Fibroblast of the aortic adventitia (primary cell): ENCODE data around the gene DNAJB8. TPM values are rescaled to one million over a fixed set of nuclear protein-coding genes. Genes with fewer than 3 reads are reported as not detected.

Experiments
- DNase-seq: peaks from one replicate; pipeline ENCODE4 v3.0.0-alpha.2; 2010; ENCODE audit warnings: low read depth
- H3K4me3 ChIP-seq: 2 replicates; pipeline ENCODE4 v1.5.1; 2011; ENCODE audit warnings: low read depth, mild to moderate bottlenecking, control low read depth, low read length, moderate library complexity
- CTCF ChIP-seq: IDR thresholded peaks from 2 replicates; pipeline ENCODE4 v1.5.1; 2011; ENCODE audit warnings: mild to moderate bottlenecking, low read length, control low read depth, inconsistent platforms; ENCODE audit not compliant: insufficient read depth
- total RNA-seq: library from RNA; depleted of rRNA; stranded (reverse); fragments of >200 nt; gene quantifications from 2 replicates; pipeline ENCODE4 v1.2.3, GENCODE V29; 2012; ENCODE audit warnings: low replicate concordance

DNAJB8 gene
- total RNA-seq, 1 donor = not detected

GRCh38 chr3:128491691-128491940 is 24.9 kb upstream of the DNAJB8 start:
- TF ChIP-seq CTCF = no peak
- no peak overlapping the region for H3K4me3 ChIP-seq
- no peak for DNase-seq

- TF ChIP-seq CTCF = no peak
- no peak overlapping the region for H3K4me3 ChIP-seq
- DNase-seq = no peak
Measured at GRCh38 chr3:128490915-128491690, 24.4 kb upstream of the DNAJB8 start.

GRCh38 chr3:128490650-128490914 is 23.9 kb upstream of the DNAJB8 start:
- DNase-seq = no peak
- peak overlapping the region; percentile 92 for H3K4me3 ChIP-seq
- TF ChIP-seq CTCF = no peak

DNA sequence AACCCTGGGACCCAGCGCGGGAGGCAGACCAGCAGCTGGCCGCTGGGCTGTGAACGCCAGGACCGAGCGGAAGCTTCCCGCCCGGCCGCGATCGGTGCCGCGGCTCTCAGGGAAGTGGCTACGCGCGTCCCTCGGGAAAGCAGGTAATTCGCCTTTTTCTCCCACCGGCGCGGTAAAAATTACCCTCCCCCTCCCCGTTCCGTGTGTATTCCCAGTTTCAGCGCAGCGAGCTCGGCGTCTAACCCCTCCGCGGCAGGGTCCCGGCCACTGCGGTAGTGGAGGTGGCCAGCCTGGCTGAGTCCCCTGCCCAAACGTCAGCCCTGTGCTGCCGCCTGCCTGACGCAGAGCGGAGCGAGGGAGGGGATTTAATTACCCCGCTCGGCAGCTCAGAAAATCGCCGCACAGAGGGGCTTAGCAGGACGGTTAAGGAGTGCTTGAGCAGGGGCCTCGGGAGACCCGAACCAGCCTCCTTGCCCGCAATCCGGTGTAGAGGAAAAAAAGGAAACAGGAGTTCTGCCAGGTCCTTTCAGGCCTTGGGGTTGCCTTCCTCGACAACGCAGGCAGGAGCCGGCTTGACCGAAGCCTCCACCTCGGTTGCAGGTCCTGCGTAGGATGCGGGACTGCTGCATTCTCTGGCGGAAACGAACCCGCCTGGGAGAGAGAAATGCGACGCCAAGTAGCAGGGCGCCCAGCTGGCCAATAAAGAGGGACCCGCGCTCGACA is 23.4 kb upstream of the DNAJB8 start:
- H3K4me3 ChIP-seq = peak overlapping the region; percentile 92
- peak; percentile 49 for DNase-seq

DNA sequence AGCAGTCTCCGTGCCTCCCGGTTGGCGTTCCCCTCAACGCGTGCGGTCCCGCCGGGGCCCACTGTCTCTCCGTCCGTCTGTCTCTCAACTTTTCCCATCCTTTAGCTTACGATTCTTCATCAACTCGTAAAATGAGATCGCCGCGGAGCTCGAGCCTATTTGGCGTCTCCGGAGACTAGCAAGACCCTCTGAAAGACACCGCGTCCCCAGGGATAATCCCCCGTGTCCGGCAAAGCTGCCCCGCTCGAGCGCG is 22.9 kb upstream of the DNAJB8 start:
- TF ChIP-seq CTCF = no peak
- peak overlapping the region; percentile 92 for H3K4me3 ChIP-seq
- no peak for DNase-seq

More for the DNA sequence above, 23.4 kb upstream of the DNAJB8 start:
- TF ChIP-seq CTCF = peak; percentile 20

DNA sequence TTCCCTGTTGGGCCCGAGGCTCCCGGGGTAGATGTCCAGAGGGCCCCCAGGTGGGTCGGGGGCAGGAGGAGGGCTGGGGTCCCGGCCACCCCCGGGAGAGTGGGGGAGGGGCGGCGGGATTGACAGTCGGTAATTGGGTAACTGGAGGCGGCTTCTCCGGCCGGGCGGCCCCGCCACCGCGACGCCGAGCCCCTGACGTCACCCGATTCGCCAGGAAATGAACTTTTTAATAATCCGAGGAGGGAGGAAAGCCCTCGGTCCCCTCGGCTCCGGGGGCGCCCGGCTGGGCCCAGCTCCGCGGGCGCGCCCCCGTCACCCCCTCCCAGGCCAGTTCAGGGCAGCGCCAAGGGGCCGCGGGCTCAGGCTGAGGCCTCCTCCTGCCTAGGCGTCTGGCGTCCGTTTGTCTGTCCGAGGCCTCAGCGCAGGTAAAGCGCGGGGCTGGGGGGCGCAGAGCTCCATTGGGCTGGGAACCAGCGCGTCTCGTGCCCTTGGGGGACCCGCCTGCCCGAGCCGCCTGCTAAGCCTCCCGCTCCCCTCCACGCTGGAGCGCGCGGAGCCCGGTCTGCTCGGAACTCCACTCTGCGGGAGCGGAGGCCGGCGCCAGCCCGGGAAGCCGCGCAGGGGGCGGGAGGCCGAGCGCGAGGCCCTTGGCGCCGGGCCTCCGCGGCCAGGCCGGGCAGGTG is 22.4 kb upstream of the DNAJB8 start:
- no peak for TF ChIP-seq CTCF
- peak overlapping the region; percentile 92 for H3K4me3 ChIP-seq
- peak; percentile 49 for DNase-seq
